ENCODE data around the gene EIF3D. TPM values are rescaled to one million over a fixed set of nuclear protein-coding genes. Genes with fewer than 3 reads are reported as not detected.

EIF3D gene
- total RNA-seq, 1 experiment from 2014 or later: 270 TPM

- ChIA-PET POLR2A (ENCODE audit: unreplicated experiment) (interaction anchor here (0.6 to 1.5 kb wide), 3 partner anchors 36 to 155 kb away, joined by 3 to 7 read pairs (median 4); no protein-coding TSS in a partner anchor), CTCF (interaction anchor here (0.6 to 1.6 kb wide), 5 partner anchors 15 to 184 kb away, joined by 3 to 6 read pairs (median 3); no protein-coding TSS in a partner anchor)
- BruUV-seq (replicated peaks): no TSS peak
These were observed 59.8 kb downstream of the EIF3D start for GRCh38 chr22:36469094-36469710.

GRCh38 chr22:36467946-36468345 is 61.0 kb downstream of the EIF3D start:
- Histone ChIP-seq H3K79me2 (ENCODE audit: low read depth) (peaks cover 29% of the 10 kb centered on the region), H3F3A (ENCODE audit: insufficient read depth, low read depth) (peaks cover 58% of the 10 kb centered on the region), H3K4me1 (replicated peaks; ENCODE audit: insufficient read depth) (peaks cover 88% of the 10 kb centered on the region), H2AFZ (no peak overlapping the region), H3K36me3 (ENCODE audit: low read depth) (no peaks in the 10 kb centered on the region), H3K27me3 (ENCODE audit: insufficient read depth, low read depth) (no peaks in the 10 kb centered on the region), H4K20me1 (ENCODE audit: insufficient read depth) (no peaks in the 10 kb centered on the region), H3K9me3 (ENCODE audit: insufficient read depth, low read depth) (no peaks in the 10 kb centered on the region), H3K9me2 (ENCODE audit: insufficient read depth) (no peaks in the 10 kb centered on the region), H3K4me3 (peak overlapping the region; percentile 14; the same call in 1 of the 2 replicates), H3K4me2 (peak overlapping the region; percentile 67), H3K27ac (no peak overlapping the region)
- TF ChIP-seq CTCF (conservative IDR thresholded peaks at IDR 0.05) (no peak), EZH2 (IDR thresholded peaks at IDR 0.05; ENCODE audit: low read depth) (no peak)
- no TSS peak for BruUV-seq (replicated peaks)
- POLR2A ChIA-PET (ENCODE audit: unreplicated experiment): interaction anchor here (0.5 to 1.5 kb wide), 11 partner anchors 33 to 308 kb away, joined by 3 to 10 read pairs (median 4); partner anchors contain the start of genes IFT27 and MYH9
- CTCF ChIA-PET: no interaction called here
- DNase-seq: peak; percentile 85 to 89
- intact Hi-C loops (cut with micrococcal nuclease; ENCODE audit: unreplicated experiment): no loop called here

More at GRCh38 chr22:36469094-36469710, 59.8 kb downstream of the EIF3D start:
- H3K36me3 ChIP-seq (ENCODE audit: low read depth): no peaks in the 10 kb centered on the region
- TF ChIP-seq EZH2 (IDR thresholded peaks at IDR 0.05; ENCODE audit: low read depth) (no peak), CTCF (conservative IDR thresholded peaks at IDR 0.05) (no peak)
- no peak overlapping the region for H3K4me2 ChIP-seq
- H2AFZ ChIP-seq: no peak overlapping the region
- no peaks in the 10 kb centered on the region for H3K27me3 ChIP-seq (ENCODE audit: insufficient read depth, low read depth)
- H3K27ac ChIP-seq: no peak overlapping the region
- peaks cover 76% of the 10 kb centered on the region for H3K4me1 ChIP-seq (replicated peaks; ENCODE audit: insufficient read depth)
- H3K4me3 ChIP-seq: no peak overlapping the region
- DNase-seq: no peak
- H3K9me3 ChIP-seq (ENCODE audit: insufficient read depth, low read depth): no peaks in the 10 kb centered on the region
- H4K20me1 ChIP-seq (ENCODE audit: insufficient read depth): no peaks in the 10 kb centered on the region
- H3F3A ChIP-seq (ENCODE audit: insufficient read depth, low read depth): peaks cover 58% of the 10 kb centered on the region
- H3K9me2 ChIP-seq (ENCODE audit: insufficient read depth): no peaks in the 10 kb centered on the region
- intact Hi-C loops (cut with micrococcal nuclease; ENCODE audit: unreplicated experiment): no loop called here
- peaks cover 26% of the 10 kb centered on the region for H3K79me2 ChIP-seq (ENCODE audit: low read depth)

GRCh38 chr22:36467042-36467810 is 61.7 kb downstream of the EIF3D start:
- no peaks in the 10 kb centered on the region for H3K9me2 ChIP-seq (ENCODE audit: insufficient read depth)
- H3K36me3 ChIP-seq (ENCODE audit: low read depth): no peaks in the 10 kb centered on the region
- H2AFZ ChIP-seq: no peak overlapping the region
- H4K20me1 ChIP-seq (ENCODE audit: insufficient read depth): no peaks in the 10 kb centered on the region
- H3K4me2 ChIP-seq: peak overlapping the region; percentile 67
- BruUV-seq (replicated peaks): TSS peak; percentile 9
- ChIA-PET POLR2A (ENCODE audit: unreplicated experiment) (interaction anchor here (0.8 to 1.5 kb wide), 4 partner anchors 79 to 138 kb away, joined by 6 to 10 read pairs (median 8); partner anchors contain the start of gene MYH9), CTCF (no interaction called here)
- H3K79me2 ChIP-seq (ENCODE audit: low read depth): peaks cover 29% of the 10 kb centered on the region
- H3K27ac ChIP-seq: no peak overlapping the region
- peak in 1 of 2 experiments; percentile 73 for DNase-seq
- no peak for TF ChIP-seq CTCF (conservative IDR thresholded peaks at IDR 0.05)
- intact Hi-C loops (cut with micrococcal nuclease; ENCODE audit: unreplicated experiment): no loop called here
- no peaks in the 10 kb centered on the region for H3K9me3 ChIP-seq (ENCODE audit: insufficient read depth, low read depth)
- no peak overlapping the region for H3K4me3 ChIP-seq
- H3K27me3 ChIP-seq (ENCODE audit: insufficient read depth, low read depth): no peaks in the 10 kb centered on the region
- H3F3A ChIP-seq (ENCODE audit: insufficient read depth, low read depth): peaks cover 61% of the 10 kb centered on the region
- peaks cover 92% of the 10 kb centered on the region for H3K4me1 ChIP-seq (replicated peaks; ENCODE audit: insufficient read depth)
